Esophagus (tissue), 2 donors: ENCODE data around the gene VPS13D. TPM values are rescaled to one million over a fixed set of nuclear protein-coding genes. Genes with fewer than 3 reads are reported as not detected.

ENCODE experiments used
- H3K27ac ChIP-seq, 2 donors: one replicate each; pipeline ENCODE4 v1.5.1; 2013; ENCODE audit warnings: low read depth in 2 of 2, mild to moderate bottlenecking in 2 of 2, inconsistent platforms in 1 of 2, low read length in 1 of 2, moderate library complexity in 1 of 2
- H3K27me3 ChIP-seq, 2 donors: one replicate each; pipeline ENCODE4 v1.6.1; 2013; ENCODE audit warnings: low read length in 2 of 2, control low read depth in 1 of 2, mild to moderate bottlenecking in 1 of 2; ENCODE audit not compliant: insufficient read depth in 2 of 2, control insufficient read depth in 1 of 2
- H3K36me3 ChIP-seq, 2 donors: one replicate each; pipeline ENCODE4 v1.6.1; 2013; ENCODE audit warnings: low read length in 1 of 2; ENCODE audit not compliant: control insufficient read depth in 2 of 2, insufficient read depth in 2 of 2
- H3K4me1 ChIP-seq, 2 donors: one replicate each; pipeline ENCODE4 v1.6.1; 2013; ENCODE audit warnings: low read length in 1 of 2; ENCODE audit not compliant: control insufficient read depth in 2 of 2, insufficient read depth in 2 of 2
- H3K4me3 ChIP-seq, 2 donors: one replicate each; pipeline ENCODE4 v1.5.1; 2013; ENCODE audit warnings: low read length in 2 of 2, mild to moderate bottlenecking in 2 of 2, low read depth in 1 of 2, moderate library complexity in 1 of 2
- H3K9me3 ChIP-seq, 2 donors: one replicate each; pipeline ENCODE4 v1.6.1; 2013; ENCODE audit warnings: mild to moderate bottlenecking in 2 of 2, low read depth in 1 of 2, low read length in 1 of 2, moderate library complexity in 1 of 2; ENCODE audit not compliant: control insufficient read depth in 2 of 2, insufficient read depth in 1 of 2
- WGBS, 2 donors: extraction: QIAGEN DNeasy Blood & Tissue Kit; methylation state at CpG; one replicate each; pipeline ENCODE4 v1.1.7; 2013; 5-methylcytosine and 5-hydroxymethylcytosine counted together
- polyA plus RNA-seq, 2 donors: library from polyadenylated mRNA; stranded (reverse); fragments of 200-250 nt; gene quantifications; one replicate each; pipeline ENCODE4 v1.2.3, GENCODE V29; 2013
- donor health status: healthy with polysubstance abuse.
- donor health status: Bipolar disorder and iron deficiency.

The VPS13D gene
- polyA plus RNA-seq, 2 donors, result 26.3 to 36.9 TPM

DNA sequence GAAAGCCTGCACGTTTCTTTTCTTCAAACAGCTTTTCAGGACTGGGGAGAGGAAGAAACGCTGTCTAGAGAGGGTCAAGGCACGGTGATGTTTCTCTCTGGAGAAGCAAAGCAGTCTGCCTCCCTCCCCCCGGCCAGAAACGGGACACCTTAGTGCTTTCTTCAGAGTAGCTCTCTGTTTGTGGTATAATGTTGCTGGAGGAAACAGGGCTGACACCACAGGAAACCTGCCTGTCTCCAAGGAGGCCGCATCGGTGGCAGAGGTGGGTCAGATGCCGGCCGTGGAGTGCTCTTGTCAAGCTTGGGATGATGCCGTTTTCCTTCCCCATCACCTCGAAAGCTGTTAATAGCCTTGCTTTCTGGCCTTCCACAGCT lies 248.8 kb downstream of the VPS13D start:
- Histone ChIP-seq H3K4me3 (peak overlapping the region; percentile 5 to 11), H3K9me3 (no peaks in the 10 kb centered on the region)

DNA sequence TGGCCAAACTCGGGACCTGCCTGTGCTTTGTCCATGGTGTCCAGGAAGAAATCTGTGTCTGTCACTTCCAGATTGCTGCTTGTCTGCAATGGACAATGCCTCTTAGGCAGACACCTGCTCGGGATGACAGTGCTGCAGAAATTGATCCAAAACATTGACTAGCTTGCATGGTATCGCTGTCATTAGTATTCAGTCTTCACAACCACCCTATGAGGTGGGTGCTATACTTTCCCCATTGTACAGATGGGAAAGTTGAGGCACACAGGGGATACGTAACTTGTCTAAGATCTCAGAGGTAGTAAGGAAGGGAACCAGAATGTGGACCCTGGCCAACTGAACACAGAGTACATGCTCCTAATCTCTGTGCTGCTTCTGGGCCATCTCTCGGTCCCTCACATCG lies 249.5 kb downstream of the VPS13D start:
- Histone ChIP-seq H3K27me3 (no peaks in the 10 kb centered on the region), H3K4me1 (peaks cover 21 to 35% of the 10 kb centered on the region in 2 donors), H3K27ac (peak overlapping the region; percentile 93 to 98), H3K4me3 (peak overlapping the region in 1 of 2 donors; percentile 11), H3K36me3 (peaks cover 0 to 4% of the 10 kb centered on the region in 2 donors), H3K9me3 (no peaks in the 10 kb centered on the region)
- WGBS, 2 donors, result 88 to 91% methylated on average over 6 of the region's 6 CpGs

More for the DNA sequence above, 248.8 kb downstream of the VPS13D start:
- Histone ChIP-seq H3K4me1 (peaks cover 21 to 38% of the 10 kb centered on the region in 2 donors), H3K36me3 (peaks cover 0 to 4% of the 10 kb centered on the region in 2 donors), H3K27ac (peak overlapping the region; percentile 93 to 98), H3K27me3 (no peaks in the 10 kb centered on the region)
- 13 to 19% methylated on average over 11 of the region's 11 CpGs for WGBS, 2 donors

DNA sequence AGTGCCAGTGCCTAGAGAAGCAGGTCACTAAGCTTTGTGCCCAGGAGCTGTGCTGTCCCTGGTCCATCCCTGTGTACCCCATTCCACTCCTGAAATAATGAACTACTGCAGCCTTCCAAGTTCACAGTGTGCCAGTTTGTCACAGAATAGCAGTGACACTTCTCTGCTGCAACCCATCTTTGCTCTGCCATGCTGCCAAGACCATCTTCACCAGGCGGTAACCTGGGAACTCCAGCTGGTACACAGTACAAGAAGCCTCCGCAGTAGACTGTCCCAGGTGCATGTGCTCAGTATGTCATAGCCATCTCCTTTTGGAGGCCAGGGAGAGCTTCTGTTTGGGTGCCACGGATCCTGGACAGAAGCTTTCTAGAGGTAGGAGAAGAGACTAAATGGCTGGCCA lies 250.2 kb downstream of the VPS13D start:
- Histone ChIP-seq H3K27ac (peak overlapping the region; percentile 93 to 98), H3K27me3 (no peaks in the 10 kb centered on the region), H3K9me3 (no peaks in the 10 kb centered on the region), H3K4me3 (no peak overlapping the region), H3K4me1 (peaks cover 21 to 33% of the 10 kb centered on the region in 2 donors), H3K36me3 (peaks cover 0 to 4% of the 10 kb centered on the region in 2 donors)
- 95 to 96% methylated on average over 3 of the region's 3 CpGs for WGBS, 2 donors

DNA sequence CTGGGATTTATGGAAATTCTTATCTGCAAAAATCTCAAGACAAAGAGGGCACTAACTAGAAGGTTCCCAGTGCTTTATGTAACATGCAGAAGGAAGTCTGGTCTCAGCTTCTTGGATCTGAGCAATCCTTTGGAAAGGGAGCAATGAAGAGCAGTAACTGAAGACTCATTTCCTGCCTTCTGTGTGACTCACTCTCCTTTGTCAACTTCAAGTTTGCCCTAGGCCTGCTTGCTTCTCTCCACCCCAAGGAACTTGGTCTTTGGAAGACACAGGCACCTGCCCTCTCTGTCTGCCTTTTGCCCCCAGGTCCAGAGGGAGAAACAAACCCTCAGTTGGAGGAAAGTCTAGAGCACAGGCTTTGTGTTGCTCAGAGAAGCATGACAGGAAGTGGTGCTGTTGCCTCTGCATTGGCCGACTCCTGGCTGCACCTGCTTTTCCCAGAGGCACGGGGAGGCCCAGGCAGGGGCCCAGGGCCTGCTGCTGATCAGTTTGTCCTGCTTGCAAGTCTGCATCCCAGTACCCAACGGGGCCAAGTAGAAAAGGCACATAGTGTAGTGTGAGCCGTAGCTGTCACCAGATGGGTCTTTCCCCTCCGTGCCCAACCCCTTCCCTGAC lies 251.0 kb downstream of the VPS13D start:
- peak overlapping the region; percentile 93 to 95 for H3K27ac ChIP-seq
- H3K36me3 ChIP-seq, result peaks cover 2 to 4% of the 10 kb centered on the region in 2 donors
- peaks cover 19 to 36% of the 10 kb centered on the region in 2 donors for H3K4me1 ChIP-seq
- WGBS, 2 donors, result 36 to 55% methylated on average over 5 of the region's 5 CpGs
- no peaks in the 10 kb centered on the region for H3K9me3 ChIP-seq
- no peaks in the 10 kb centered on the region for H3K27me3 ChIP-seq
- H3K4me3 ChIP-seq, result no peak overlapping the region

DNA sequence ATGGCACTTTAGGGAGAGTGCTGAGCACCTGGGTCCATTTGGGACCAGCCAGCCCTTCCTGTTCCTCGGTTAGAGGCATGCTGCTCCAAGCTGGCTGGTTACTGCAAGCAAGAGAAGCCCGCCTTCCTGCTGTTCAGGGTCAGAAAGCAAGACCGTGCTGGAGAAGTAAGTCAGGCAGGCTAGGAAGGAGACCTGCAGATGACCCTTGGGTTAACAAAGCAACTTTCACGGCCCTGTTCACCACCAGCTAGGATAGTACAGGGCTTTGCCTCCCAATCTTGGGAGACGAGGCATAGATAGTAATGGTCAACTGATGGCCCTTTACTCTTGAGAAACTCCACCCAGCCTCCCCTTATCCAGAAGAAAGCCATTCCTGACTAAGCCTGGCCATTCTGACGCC lies 252.1 kb downstream of the VPS13D start:
- Histone ChIP-seq H3K4me1 (peaks cover 25 to 45% of the 10 kb centered on the region in 2 donors), H3K9me3 (no peaks in the 10 kb centered on the region), H3K36me3 (peaks cover 2 to 4% of the 10 kb centered on the region in 2 donors), H3K27me3 (no peaks in the 10 kb centered on the region), H3K4me3 (no peak overlapping the region), H3K27ac (peak overlapping the region; percentile 93 to 95)
- WGBS, 2 donors, result 87 to 91% methylated on average over 6 of the region's 6 CpGs

DNA sequence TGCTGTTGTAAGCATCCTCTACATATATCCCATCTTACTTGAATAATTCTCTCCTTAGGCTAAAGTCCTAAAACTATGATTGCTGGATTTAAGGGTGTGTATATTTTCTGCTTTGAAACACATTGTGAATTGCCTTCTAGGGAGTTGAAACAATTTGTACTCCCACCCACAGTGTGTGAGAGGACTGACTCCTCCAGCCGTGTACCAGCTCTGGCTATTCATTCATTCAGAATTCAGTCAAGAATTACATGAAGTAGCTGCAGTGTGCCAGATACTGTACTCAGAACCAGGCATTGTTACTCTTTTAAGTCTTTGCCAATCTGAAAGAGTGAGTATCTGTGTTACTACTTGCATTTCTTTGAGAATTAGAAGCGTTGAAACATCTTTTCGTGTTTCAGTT lies 253.2 kb downstream of the VPS13D start:
- Histone ChIP-seq H3K27ac (no peak overlapping the region), H3K27me3 (no peaks in the 10 kb centered on the region), H3K36me3 (peaks cover 2 to 4% of the 10 kb centered on the region in 2 donors), H3K4me1 (peaks cover 25 to 44% of the 10 kb centered on the region in 2 donors), H3K9me3 (no peaks in the 10 kb centered on the region), H3K4me3 (no peak overlapping the region)
- 51 to 60% methylated on average over 3 of the region's 3 CpGs for WGBS, 2 donors

DNA sequence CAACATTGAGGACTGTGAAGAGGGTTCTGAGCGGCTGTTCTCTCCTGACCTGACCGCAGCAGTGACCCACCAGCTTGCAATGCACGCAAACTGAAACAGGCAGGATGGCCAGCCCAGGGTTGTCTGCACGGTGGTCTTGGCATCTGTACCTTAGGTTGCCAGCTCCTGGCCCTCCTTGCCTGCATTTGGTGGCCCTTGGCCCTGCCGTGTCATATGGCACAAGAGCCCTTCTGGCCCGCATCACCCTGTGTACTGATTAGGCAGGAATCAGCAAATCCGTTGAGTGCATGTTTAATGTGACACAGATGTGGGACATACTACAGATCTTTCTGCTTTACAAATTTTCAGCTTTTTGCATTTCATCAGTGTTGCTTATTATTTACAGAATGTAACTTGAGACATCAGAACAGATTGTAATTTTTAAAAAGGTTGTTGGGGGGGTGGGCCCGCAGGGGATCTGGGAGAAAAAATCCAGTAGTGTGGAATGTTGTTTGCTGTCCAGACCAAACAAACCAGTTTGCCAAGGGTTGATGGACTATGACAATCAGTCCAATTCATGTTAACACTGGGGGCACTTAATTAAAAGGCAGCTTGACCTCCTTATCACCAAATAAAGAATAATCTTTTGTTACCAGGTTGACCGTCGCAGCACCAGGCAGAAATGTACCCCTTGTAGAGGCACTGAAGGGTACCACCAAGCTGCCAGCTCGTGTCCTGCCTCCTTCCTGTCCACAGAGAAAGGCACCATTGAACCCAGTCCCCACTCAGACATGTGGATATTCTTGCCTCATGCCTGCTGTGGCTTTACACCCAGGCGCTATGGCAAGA lies 255.6 kb downstream of the VPS13D start:
- Histone ChIP-seq H3K9me3 (peaks cover 0 to 2% of the 10 kb centered on the region in 2 donors), H3K4me3 (no peak overlapping the region), H3K27me3 (no peaks in the 10 kb centered on the region), H3K27ac (peak overlapping the region in 1 of 2 donors; percentile 26), H3K4me1 (peaks cover 13 to 26% of the 10 kb centered on the region in 2 donors), H3K36me3 (peaks cover 4 to 6% of the 10 kb centered on the region in 2 donors)
- 73 to 81% methylated on average over 12 of the region's 12 CpGs for WGBS, 2 donors

DNA sequence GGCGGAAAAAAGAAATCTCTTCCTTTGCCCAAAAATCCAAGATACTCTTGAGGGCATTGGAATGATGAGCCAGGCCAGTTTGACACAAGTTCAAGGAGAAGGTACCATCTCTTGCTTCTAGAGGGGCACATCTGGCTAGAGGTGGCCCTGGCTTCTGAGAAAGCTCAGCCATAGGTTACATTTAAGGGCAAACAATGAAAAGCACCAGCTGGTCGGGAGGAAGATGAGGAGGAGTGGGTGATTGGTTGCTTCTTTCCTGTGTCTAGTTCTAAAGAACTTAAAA lies 256.2 kb downstream of the VPS13D start:
- Histone ChIP-seq H3K27ac (no peak overlapping the region), H3K4me1 (peaks cover 10 to 23% of the 10 kb centered on the region in 2 donors), H3K4me3 (no peak overlapping the region), H3K36me3 (peaks cover 4 to 9% of the 10 kb centered on the region in 2 donors), H3K27me3 (no peaks in the 10 kb centered on the region), H3K9me3 (peaks cover 0 to 2% of the 10 kb centered on the region in 2 donors)
- 82 to 89% methylated on average over 2 of the region's 2 CpGs for WGBS, 2 donors

DNA sequence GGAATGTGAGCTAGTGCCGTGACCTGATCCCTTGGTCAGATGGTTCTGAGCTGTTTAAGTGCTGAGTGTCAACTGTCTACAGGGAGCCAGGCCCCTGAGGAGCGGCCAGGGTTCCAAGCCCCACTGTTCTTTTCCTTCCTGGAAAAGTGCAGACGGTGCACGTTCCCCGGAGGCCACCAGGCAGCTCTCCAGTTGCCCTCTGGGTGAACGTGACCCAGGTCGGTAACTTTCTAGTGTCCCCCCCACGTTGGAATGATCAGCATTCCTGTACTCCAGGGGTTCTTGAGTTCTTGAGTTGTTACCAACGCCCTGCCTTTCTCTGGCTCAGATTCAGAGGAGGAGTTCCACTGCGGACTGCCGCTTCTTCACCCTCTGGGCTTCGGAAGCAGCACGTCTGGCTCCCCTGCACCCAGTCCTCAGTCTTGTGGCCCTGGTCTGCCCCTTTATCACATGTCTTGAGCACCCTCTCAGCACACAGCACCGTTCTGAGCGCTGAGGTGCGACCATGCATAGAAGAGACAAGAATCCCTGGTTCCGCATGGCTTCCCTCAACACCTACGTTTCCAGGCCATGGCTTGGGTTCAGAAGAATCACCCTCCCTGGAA lies 256.7 kb downstream of the VPS13D start:
- no peak overlapping the region for H3K4me3 ChIP-seq
- H3K36me3 ChIP-seq, result peaks cover 4 to 9% of the 10 kb centered on the region in 2 donors
- H3K27me3 ChIP-seq, result no peaks in the 10 kb centered on the region
- peaks cover 0 to 2% of the 10 kb centered on the region in 2 donors for H3K9me3 ChIP-seq
- 43 to 54% methylated on average over 18 of the region's 18 CpGs for WGBS, 2 donors
- H3K4me1 ChIP-seq, result peaks cover 8 to 21% of the 10 kb centered on the region in 2 donors
- H3K27ac ChIP-seq, result peak overlapping the region; percentile 22 to 36
